Stomach (tissue), 9 donors: ENCODE measurements around the gene LONRF2. TPM values are rescaled to one million over a fixed set of nuclear protein-coding genes. Genes with fewer than 3 reads are reported as not detected.
A peak's percentile ranks its signal among the peaks of the same experiment; 100 is the strongest.
"Not testable (repeated sequence)": the region's sequence is repeated elsewhere in the genome, so short reads cannot be mapped to it uniquely, and the experiment has no call there.

Experiments used
- DNase-seq, 2 donors: peaks; one replicate each; pipeline versions ENCODE4 v3.0.0 to v3.0.0-alpha.2; 2013 to 2019
- H3K27ac ChIP-seq, 5 donors: fragments of 200-600 bp in 4 of 5; sonication (generic) in 4 of 5; one replicate each; pipeline ENCODE4 v1.5.1; 2013 to 2019; ENCODE audit warnings: mild to moderate bottlenecking in 1 of 5, moderate library complexity in 1 of 5
- H3K27me3 ChIP-seq, 3 donors: fragments of 200-600 bp; sonication (generic); one replicate each; pipeline ENCODE4 v1.5.1; 2017 to 2019; ENCODE audit warnings: mixed run types in 1 of 3
- H3K36me3 ChIP-seq, 4 donors: fragments of 200-600 bp; sonication (generic); 1 replicate in 3 of 4; 2 replicates in 1 of 4; pipeline ENCODE4 v1.5.1; 2016 to 2019
- H3K4me1 ChIP-seq, 4 donors: fragments of 200-600 bp; sonication (generic); one replicate each; pipeline ENCODE4 v1.5.1; 2016 to 2019
- H3K4me3 ChIP-seq, 4 donors: fragments of 200-600 bp; sonication (generic) in 3 of 4; one replicate each; pipeline ENCODE4 v1.5.1; 2016 to 2019; ENCODE audit warnings: mild to moderate bottlenecking in 1 of 4
- H3K9me3 ChIP-seq, 4 donors: fragments of 200-600 bp; sonication (generic); one replicate each; pipeline ENCODE4 v1.5.1; 2016 to 2019
- EP300 ChIP-seq: sonication (generic); formaldehyde crosslinking; IDR thresholded peaks from one replicate; pipeline ENCODE4 v1.6.1; 2017; ENCODE audit warnings: antibody characterized with exemption
- POLR2A ChIP-seq, 4 donors: fragments of 450-650 bp; IDR thresholded peaks; one replicate each; pipeline ENCODE4 v1.6.1; 2016; ENCODE audit warnings: antibody characterized with exemption in 4 of 4, control low read depth in 2 of 4, mild to moderate bottlenecking in 1 of 4, moderate library complexity in 1 of 4
- POLR2AphosphoS5 ChIP-seq, 3 donors: sonication (generic); formaldehyde crosslinking; IDR thresholded peaks; one replicate each; pipeline ENCODE4 v1.6.1; 2016; ENCODE audit warnings: antibody characterized with exemption in 3 of 3
- WGBS, 5 donors: extraction: QIAGEN DNeasy Blood & Tissue Kit in 3 of 5; methylation state at CpG; one replicate each; pipeline versions ENCODE4 v1.1.5 to v1.1.7; 2013 to 2018; 5-methylcytosine and 5-hydroxymethylcytosine counted together
- intact Hi-C: fragments of 100-400 bp; cut with DNase I; formaldehyde crosslinking; loops from one replicate; pipeline ENCODE4 v1.15.1; 2023; ENCODE audit warnings: low total_unique reads
- polyA plus RNA-seq, 3 donors: library from polyadenylated mRNA; stranded (reverse); fragments of 200-250 nt; gene quantifications; one replicate each; pipeline ENCODE4 v1.2.3, GENCODE V29; 2013
- total RNA-seq, 5 donors: library from RNA; depleted of rRNA; stranded (reverse); fragments of >200 nt; gene quantifications; one replicate each; pipeline versions ENCODE4 v1.1.0 to v1.2.3, GENCODE V29; 2014 to 2016
- TF ChIP-seq, protein P1 (sequence below), 7 experiments: fragments of 450-650 bp in 4 of 7; fragments of 200-600 bp in 3 of 7; sonication (generic) in 3 of 7; IDR thresholded peaks; one replicate each; pipeline ENCODE4 v1.5.1; 2016 to 2019; ENCODE audit warnings: antibody characterized with exemption in 7 of 7, control low read depth in 2 of 7, mild to moderate bottlenecking in 1 of 7
- donor health status: healthy with polysubstance abuse.
- donor health status: Bipolar disorder and iron deficiency.
- donor health status: healthy.

Gene LONRF2
- total and polyA plus RNA-seq, 8 donors, result 0.31 to 32.1 (median 4.7) TPM

DNA sequence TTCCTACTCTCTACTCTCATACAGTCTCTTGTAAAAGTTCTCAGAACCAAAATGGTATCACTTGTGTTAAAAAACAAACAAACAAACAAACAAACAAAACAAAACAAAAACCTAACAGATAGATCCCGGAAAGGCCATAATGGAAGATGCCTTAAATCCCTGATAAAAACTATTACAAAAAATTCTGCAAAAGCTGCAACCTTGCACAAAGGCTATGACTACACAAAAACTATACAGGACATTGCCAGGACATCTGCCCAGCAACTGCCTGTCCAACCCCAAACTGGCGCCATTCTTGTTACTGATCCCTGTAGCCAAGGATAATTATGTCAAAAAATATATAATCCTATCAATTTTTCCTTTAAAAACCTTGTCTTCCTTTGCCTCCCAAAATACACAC, 36.3 kb upstream of the LONRF2 start:
- whole genome bisulfite sequencing, 5 donors, result 88 to 97% (median 93%) methylated on average over 2 of the region's 2 CpGs
- H3K4me1 ChIP-seq, result no peaks in the 10 kb centered on the region

DNA sequence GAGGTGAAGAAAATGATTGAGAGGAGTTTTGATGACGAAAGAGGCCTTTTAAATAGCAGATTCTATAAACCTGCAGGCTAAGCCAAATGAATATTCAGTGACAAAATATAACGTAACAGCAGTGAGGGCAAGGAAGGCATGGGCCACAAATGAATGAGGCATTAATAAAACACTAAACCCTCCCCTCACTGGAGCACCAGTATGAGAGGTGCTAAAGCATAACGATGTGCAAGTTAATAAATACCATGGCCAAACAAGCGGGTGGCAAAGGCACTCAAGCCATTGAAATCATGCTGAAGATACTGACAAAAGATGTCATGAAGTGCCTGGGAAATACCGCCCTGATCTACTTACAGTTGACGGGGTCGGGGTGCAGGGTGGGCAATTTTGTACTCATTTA, 30.2 kb upstream of the LONRF2 start:
- intact Hi-C loops, result no loop called here
- H3K36me3 ChIP-seq, result no peaks in the 10 kb centered on the region
- H3K9me3 ChIP-seq, result no peaks in the 10 kb centered on the region
- no peak for TF ChIP-seq EP300
- no peak for TF ChIP-seq POLR2A (IDR thresholded peaks at IDR 0.05)
- TF ChIP-seq, protein P1, sequence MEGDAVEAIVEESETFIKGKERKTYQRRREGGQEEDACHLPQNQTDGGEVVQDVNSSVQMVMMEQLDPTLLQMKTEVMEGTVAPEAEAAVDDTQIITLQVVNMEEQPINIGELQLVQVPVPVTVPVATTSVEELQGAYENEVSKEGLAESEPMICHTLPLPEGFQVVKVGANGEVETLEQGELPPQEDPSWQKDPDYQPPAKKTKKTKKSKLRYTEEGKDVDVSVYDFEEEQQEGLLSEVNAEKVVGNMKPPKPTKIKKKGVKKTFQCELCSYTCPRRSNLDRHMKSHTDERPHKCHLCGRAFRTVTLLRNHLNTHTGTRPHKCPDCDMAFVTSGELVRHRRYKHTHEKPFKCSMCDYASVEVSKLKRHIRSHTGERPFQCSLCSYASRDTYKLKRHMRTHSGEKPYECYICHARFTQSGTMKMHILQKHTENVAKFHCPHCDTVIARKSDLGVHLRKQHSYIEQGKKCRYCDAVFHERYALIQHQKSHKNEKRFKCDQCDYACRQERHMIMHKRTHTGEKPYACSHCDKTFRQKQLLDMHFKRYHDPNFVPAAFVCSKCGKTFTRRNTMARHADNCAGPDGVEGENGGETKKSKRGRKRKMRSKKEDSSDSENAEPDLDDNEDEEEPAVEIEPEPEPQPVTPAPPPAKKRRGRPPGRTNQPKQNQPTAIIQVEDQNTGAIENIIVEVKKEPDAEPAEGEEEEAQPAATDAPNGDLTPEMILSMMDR (IDR thresholded peaks at IDR 0.05), result no peak
- no peak for TF ChIP-seq POLR2AphosphoS5 (IDR thresholded peaks at IDR 0.05)
- H3K4me1 ChIP-seq, result no peaks in the 10 kb centered on the region
- H3K4me3 ChIP-seq, result no peak overlapping the region
- DNase-seq, result no peak
- H3K27ac ChIP-seq, result no peak overlapping the region
- peaks cover 0 to 7% (median 0%) of the 10 kb centered on the region in 3 donors for H3K27me3 ChIP-seq
- 87 to 93% (median 91%) methylated on average over 7 of the region's 7 CpGs for WGBS, 5 donors

More for the DNA sequence above, 36.3 kb upstream of the LONRF2 start:
- TF ChIP-seq POLR2AphosphoS5 (IDR thresholded peaks at IDR 0.05) (no peak), POLR2A (IDR thresholded peaks at IDR 0.05) (no peak), EP300 (no peak)
- TF ChIP-seq, protein P1 (IDR thresholded peaks at IDR 0.05), result no peak
- H3K9me3 ChIP-seq, result peaks cover 3 to 29% (median 16%) of the 10 kb centered on the region in 4 donors
- no peaks in the 10 kb centered on the region for H3K36me3 ChIP-seq
- no peaks in the 10 kb centered on the region for H3K27me3 ChIP-seq
- H3K27ac ChIP-seq, result no peak overlapping the region
- no peak for DNase-seq
- intact Hi-C loops, result no loop called here
- H3K4me3 ChIP-seq, result no peak overlapping the region

DNA sequence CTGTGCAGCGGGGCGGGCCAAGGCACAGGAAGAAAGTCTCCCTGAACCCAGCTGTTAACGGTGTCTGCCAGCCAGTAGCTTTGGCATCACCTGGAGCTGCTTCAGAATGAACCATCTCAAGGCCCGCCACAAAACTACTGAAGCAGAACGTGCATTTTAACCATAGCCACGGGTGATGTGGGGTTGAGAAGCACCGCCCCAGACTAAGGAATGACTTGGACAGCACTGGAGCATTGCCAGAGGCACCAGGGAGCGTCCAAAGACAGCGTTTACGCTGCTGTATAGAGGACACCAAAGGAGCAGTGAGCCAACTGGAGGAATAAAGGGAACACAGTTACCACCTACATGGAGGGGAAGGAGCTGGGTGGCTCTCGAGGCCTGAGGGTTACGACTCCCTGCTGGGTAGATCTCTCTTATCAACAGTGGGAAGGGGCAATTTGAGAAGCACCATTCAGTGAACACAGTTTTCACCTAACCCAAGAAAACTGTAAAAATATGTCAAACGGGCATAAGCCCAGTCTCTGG, 28.4 kb upstream of the LONRF2 start:
- WGBS, 5 donors, result 65 to 80% (median 73%) methylated on average over 10 to 13 of the region's 13 CpGs
- H3K36me3 ChIP-seq, result no peaks in the 10 kb centered on the region
- TF ChIP-seq, protein P1 (IDR thresholded peaks at IDR 0.05), result no peak
- TF ChIP-seq POLR2AphosphoS5 (IDR thresholded peaks at IDR 0.05) (no peak), EP300 (no peak), POLR2A (IDR thresholded peaks at IDR 0.05) (no peak)

DNA sequence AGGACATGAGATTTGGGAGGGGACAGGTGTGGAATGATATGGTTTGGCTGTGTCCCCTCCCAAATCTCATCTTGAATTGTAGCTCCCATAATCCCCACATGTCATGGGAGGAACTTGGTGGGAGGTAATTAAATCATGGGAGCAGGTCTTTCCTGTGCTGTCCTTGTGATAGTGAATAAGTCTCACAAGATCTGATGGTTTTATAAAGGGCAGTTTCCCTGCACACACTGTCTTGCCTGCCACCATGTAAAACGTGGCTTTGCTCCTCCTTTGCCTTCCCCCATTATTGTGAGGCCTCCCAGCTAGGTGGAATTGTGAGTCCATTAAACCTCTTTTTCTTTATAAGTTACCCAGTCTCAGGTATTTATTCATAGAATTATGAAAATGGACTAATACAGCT, 22.8 kb upstream of the LONRF2 start:
- WGBS, 5 donors, result 10 to 29% (median 23%) methylated on average over 1 of the region's 1 CpG
- H3K36me3 ChIP-seq, H3K9me3 ChIP-seq, H3K4me3 ChIP-seq, DNase-seq, intact Hi-C loops, H3K27me3 ChIP-seq: not testable (repeated sequence)
- Histone ChIP-seq H3K27ac (peak overlapping the region in 1 of 5 donors; percentile 59), H3K4me1 (peaks cover 0 to 17% (median 2%) of the 10 kb centered on the region in 4 donors)

More for the DNA sequence above, 28.4 kb upstream of the LONRF2 start:
- intact Hi-C loops, result no loop called here
- no peaks in the 10 kb centered on the region for H3K4me1 ChIP-seq
- no peaks in the 10 kb centered on the region for H3K9me3 ChIP-seq
- no peak overlapping the region for H3K27ac ChIP-seq
- DNase-seq, result no peak
- peaks cover 0 to 7% (median 0%) of the 10 kb centered on the region in 3 donors for H3K27me3 ChIP-seq
- no peak overlapping the region for H3K4me3 ChIP-seq

DNA sequence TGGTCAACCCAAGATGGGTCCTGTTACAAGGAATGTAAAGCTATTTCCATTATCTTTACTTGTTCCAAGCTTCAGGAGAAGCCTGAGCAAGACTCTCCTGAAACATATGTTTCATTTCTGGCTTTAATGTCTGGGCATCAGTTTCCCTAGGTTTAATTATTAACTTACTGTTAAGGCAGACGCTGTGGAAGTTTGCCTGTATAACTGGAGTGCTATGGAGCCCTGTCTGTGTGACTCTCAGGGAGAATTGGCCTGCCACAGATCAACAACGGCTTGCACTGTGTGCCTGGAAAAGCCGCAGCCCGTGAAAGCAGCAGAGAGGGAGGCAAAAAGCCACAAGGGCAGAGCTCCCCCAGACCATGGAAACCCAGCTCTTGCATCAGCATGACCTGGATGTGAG, 22.1 kb upstream of the LONRF2 start:
- TF ChIP-seq EP300 (no peak), POLR2A (IDR thresholded peaks at IDR 0.05) (no peak), POLR2AphosphoS5 (IDR thresholded peaks at IDR 0.05) (no peak)
- TF ChIP-seq, protein P1 (IDR thresholded peaks at IDR 0.05), result no peak
- DNase-seq, result no peak
- H3K27me3 ChIP-seq, result peaks cover 0 to 7% (median 0%) of the 10 kb centered on the region in 3 donors
- WGBS, 5 donors, result 37 to 63% (median 44%) methylated on average over 4 of the region's 4 CpGs
- H3K4me3 ChIP-seq, result no peak overlapping the region
- H3K27ac ChIP-seq, result peak overlapping the region in 1 of 5 donors; percentile 37
- H3K9me3 ChIP-seq, result peaks cover 0 to 4% (median 0%) of the 10 kb centered on the region in 4 donors
- H3K36me3 ChIP-seq, result no peaks in the 10 kb centered on the region
- H3K4me1 ChIP-seq, result peaks cover 0 to 17% (median 2%) of the 10 kb centered on the region in 4 donors
- intact Hi-C loops, result no loop called here

DNA sequence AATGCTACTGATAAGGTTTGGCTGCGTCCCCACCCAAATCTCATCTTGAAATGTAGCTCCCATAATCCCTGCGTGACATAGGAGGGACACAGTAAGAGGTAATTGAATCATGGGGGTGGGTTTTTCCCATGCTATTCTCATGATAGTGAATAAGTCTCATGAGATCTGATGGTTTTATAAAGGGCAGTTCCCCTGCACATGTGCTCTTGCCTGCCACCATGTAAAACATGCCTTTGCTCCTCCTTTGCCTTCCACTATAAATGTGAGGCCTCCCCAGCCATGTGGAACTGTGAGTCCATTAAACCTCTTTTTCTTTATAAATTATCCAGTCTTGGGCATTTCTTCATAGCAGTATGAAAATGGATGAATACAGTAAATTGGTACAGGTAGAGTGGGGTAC, 20.2 kb upstream of the LONRF2 start:
- H3K9me3 ChIP-seq, H3K27me3 ChIP-seq, H3K4me3 ChIP-seq, intact Hi-C loops, H3K27ac ChIP-seq, H3K36me3 ChIP-seq, DNase-seq: not testable (repeated sequence)
- 81 to 92% (median 88%) methylated on average over 2 of the region's 2 CpGs for WGBS, 5 donors
- peaks cover 0 to 17% (median 2%) of the 10 kb centered on the region in 4 donors for H3K4me1 ChIP-seq
